ENCODE data around the gene GRK5. TPM values are rescaled to one million over a fixed set of nuclear protein-coding genes. Genes with fewer than 3 reads are reported as not detected.
"Not testable (repeated sequence)": the region's sequence is repeated elsewhere in the genome, so short reads cannot be mapped to it uniquely, and the experiment has no call there.

GRK5 gene
- total RNA-seq, 1 donor from 2014 or later: 52.8 TPM

DNA sequence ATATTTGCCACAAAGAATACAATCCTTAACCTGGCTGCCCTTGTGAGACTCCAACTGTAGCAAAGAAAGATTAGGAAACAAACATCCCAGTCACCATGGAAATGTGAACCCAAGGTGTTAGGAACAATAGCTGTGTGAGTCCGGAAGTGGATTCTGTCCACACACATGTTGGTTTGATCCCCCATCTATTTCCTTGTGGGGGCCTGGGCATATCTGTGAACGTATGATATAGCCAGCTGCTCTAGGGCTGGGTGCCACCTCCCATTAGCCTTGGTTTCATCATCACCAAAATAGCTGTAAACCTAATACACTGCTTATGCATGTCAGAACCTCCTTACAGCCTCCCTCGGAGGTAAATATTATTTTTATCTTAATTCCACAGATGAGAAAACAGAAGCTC, 26.4 kb downstream of the GRK5 start:
- H3K27me3 ChIP-seq (ENCODE audit: low read depth): no peaks in the 10 kb centered on the region
- H3K4me3 ChIP-seq: no peak overlapping the region
- intact Hi-C loops (cut with micrococcal nuclease): no loop called here
- TF ChIP-seq, protein P1, sequence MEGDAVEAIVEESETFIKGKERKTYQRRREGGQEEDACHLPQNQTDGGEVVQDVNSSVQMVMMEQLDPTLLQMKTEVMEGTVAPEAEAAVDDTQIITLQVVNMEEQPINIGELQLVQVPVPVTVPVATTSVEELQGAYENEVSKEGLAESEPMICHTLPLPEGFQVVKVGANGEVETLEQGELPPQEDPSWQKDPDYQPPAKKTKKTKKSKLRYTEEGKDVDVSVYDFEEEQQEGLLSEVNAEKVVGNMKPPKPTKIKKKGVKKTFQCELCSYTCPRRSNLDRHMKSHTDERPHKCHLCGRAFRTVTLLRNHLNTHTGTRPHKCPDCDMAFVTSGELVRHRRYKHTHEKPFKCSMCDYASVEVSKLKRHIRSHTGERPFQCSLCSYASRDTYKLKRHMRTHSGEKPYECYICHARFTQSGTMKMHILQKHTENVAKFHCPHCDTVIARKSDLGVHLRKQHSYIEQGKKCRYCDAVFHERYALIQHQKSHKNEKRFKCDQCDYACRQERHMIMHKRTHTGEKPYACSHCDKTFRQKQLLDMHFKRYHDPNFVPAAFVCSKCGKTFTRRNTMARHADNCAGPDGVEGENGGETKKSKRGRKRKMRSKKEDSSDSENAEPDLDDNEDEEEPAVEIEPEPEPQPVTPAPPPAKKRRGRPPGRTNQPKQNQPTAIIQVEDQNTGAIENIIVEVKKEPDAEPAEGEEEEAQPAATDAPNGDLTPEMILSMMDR (IDR thresholded peaks at IDR 0.05; ENCODE audit: borderline replicate concordance): no peak
- DNase-seq: no peak
- peaks cover 86% of the 10 kb centered on the region for H3K4me1 ChIP-seq
- no peaks in the 10 kb centered on the region for H3K9me3 ChIP-seq (replicated peaks)
- H3K36me3 ChIP-seq: no peaks in the 10 kb centered on the region
- H3K27ac ChIP-seq (replicated peaks): peak overlapping the region; percentile 82

DNA sequence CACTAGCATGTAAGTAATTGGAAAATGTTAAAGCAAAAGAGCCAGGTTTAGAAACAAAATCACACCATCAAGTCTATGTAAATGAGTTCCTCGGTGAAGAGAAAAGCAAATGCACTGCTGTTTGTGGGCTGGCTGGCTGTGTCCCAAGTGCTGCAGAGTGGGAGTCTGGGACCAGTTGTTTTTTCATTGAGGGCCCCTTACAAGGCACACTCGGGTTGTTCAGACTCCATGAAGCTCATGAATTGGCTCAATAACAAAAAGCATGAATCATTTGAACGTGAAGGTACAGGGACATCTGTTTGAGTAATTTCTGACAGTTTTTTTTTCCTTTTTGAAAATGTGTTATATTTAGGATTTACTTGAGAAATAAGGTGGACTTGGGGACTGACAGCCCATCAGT, 28.0 kb downstream of the GRK5 start:
- intact Hi-C loops (cut with micrococcal nuclease): no loop called here
- Histone ChIP-seq H3K36me3 (no peaks in the 10 kb centered on the region), H3K9me3 (replicated peaks) (no peaks in the 10 kb centered on the region), H3K27ac (replicated peaks) (peak overlapping the region; percentile 82), H3K27me3 (ENCODE audit: low read depth) (no peaks in the 10 kb centered on the region), H3K4me1 (peaks cover 92% of the 10 kb centered on the region), H3K4me3 (no peak overlapping the region)
- TF ChIP-seq, protein P1 (IDR thresholded peaks at IDR 0.05; ENCODE audit: borderline replicate concordance): no peak
- DNase-seq: peak; percentile 57

DNA sequence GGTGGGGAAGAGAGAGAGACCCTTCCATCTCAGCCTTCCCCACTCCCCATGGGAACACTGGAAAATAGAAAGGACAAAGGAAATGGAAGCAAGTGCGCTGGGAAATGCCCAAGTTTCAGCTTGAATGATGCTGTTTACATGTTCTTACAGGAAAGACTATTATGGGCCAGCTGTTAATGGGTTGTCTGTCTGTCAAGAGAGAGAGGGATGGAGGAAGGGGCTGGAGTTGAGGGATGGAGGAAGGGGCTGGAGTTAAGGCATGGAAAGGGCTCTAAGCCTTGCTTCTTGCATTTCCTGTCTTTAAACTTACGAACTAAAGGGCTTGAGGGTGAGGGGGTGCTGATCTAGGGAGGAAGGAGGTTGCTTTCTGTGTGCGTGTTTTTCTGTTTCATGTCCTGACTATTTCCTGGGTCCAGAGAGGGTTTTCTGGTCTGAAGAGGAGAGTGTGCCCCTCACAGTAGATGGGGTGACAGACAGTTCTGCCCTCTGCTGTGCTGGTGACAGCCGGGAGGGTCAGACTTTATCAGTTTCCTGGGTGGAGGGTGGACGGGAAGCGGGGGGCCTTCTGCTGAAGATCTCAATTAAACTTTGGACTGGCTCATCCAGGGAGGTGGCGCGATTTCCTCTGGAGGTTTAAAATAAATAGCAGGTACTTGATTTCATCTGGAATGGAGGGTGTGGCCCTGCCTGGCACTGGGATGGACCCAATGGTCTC, 30.5 kb downstream of the GRK5 start:
- intact Hi-C loops (cut with micrococcal nuclease): no loop called here
- H3K4me3 ChIP-seq: peak overlapping the region; percentile 12
- H3K27me3 ChIP-seq (ENCODE audit: low read depth): no peaks in the 10 kb centered on the region
- DNase-seq: no peak
- TF ChIP-seq, protein P1 (IDR thresholded peaks at IDR 0.05; ENCODE audit: borderline replicate concordance): no peak
- H3K27ac ChIP-seq (replicated peaks): peak overlapping the region; percentile 82
- H3K36me3 ChIP-seq: no peaks in the 10 kb centered on the region
- H3K4me1 ChIP-seq: peaks cover 95% of the 10 kb centered on the region
- no peaks in the 10 kb centered on the region for H3K9me3 ChIP-seq (replicated peaks)

DNA sequence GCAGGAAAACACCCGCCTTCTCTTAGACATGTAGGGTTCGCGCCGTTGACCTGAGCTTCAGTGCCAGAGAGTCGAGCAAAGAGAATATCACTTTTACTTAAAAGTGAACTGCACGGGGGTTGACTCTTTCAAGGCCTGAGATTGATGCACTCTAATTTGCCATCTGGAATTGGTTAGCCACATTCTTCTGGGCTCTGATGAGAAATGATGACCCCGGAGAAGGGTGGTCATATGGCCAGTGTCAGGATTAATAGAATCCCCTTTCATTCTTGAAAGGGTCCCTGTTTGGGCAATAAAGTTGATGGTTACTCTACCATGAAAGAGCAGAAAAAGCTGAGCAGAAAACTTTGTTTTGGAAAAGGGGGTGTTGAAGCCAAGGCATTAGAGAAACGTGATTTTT, 31.2 kb downstream of the GRK5 start:
- no peaks in the 10 kb centered on the region for H3K9me3 ChIP-seq (replicated peaks)
- DNase-seq: no peak
- no peaks in the 10 kb centered on the region for H3K36me3 ChIP-seq
- peak overlapping the region; percentile 82 for H3K27ac ChIP-seq (replicated peaks)
- intact Hi-C loops (cut with micrococcal nuclease): no loop called here
- no peaks in the 10 kb centered on the region for H3K27me3 ChIP-seq (ENCODE audit: low read depth)
- H3K4me1 ChIP-seq: peaks cover 95% of the 10 kb centered on the region
- TF ChIP-seq, protein P1 (IDR thresholded peaks at IDR 0.05; ENCODE audit: borderline replicate concordance): no peak
- peak overlapping the region; percentile 12 for H3K4me3 ChIP-seq

DNA sequence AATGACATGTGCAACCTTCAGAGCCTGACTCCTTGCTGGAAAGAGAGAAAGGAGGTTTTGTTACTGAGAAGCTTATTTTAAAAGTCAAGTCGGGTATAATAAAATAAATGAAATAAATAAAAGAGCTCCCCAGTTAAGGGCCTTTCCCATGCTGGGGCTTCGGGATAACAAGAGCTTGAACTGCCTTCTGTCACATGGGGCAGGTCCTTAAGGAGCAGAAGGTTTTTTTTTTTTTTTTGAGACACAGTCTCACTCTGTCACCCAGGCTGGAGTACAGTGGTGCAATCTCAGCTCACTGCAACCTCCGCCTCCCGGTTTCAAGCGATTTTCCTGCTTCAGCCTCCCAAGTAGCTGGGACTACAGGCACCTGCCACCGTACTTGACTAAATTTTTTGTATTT, 31.6 kb downstream of the GRK5 start:
- H3K27me3 ChIP-seq (ENCODE audit: low read depth); intact Hi-C loops (cut with micrococcal nuclease); H3K36me3 ChIP-seq; DNase-seq; H3K4me3 ChIP-seq; H3K9me3 ChIP-seq (replicated peaks): not testable (repeated sequence)
- Histone ChIP-seq H3K4me1 (peaks cover 94% of the 10 kb centered on the region), H3K27ac (replicated peaks) (peak overlapping the region; percentile 82)

DNA sequence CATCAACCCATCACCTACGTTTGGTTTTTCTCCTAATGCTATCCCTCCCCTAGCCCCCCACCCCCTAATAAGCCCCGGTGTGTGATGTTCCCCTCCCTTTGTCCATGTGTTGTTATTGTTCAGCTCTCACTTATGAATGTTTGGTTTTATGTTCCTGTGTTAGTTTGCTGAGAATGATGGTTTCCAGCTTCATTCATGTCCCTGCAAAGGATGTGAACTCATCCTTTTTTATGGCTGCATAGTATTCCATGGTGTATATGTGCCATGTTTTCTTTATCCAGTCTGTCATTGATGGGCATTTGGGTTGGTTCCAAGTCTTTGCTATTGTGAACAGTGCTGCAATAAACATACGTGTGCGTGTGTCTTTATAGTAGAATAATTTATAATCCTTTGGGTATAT, 32.3 kb downstream of the GRK5 start:
- H3K4me3 ChIP-seq; DNase-seq; H3K27me3 ChIP-seq (ENCODE audit: low read depth); H3K36me3 ChIP-seq; intact Hi-C loops (cut with micrococcal nuclease); H3K9me3 ChIP-seq (replicated peaks): not testable (repeated sequence)
- peak overlapping the region; percentile 82 for H3K27ac ChIP-seq (replicated peaks)
- peaks cover 88% of the 10 kb centered on the region for H3K4me1 ChIP-seq

Measured in left ventricle myocardium inferior (tissue), 1 donor.